SH-SY5Y (cell line): Measurements from ENCODE around the gene FAM217B.

Source experiments
- GATA2 ChIP-seq: IDR thresholded peaks from 2 replicates; pipeline ENCODE4 v1.6.1; 2011; ENCODE audit warnings: mild to moderate bottlenecking, low read depth, low read length
- GATA3 ChIP-seq: IDR thresholded peaks from 2 replicates; pipeline ENCODE4 v1.6.1; 2011; ENCODE audit warnings: low read depth, mild to moderate bottlenecking, low read length, moderate library complexity

Gene FAM217B

GRCh38 chr20:59940129-59940955, at the start of gene FAM217B, which contains the start of gene PPP1R3D:
Gene FAM217B (plus strand): TSS chr20:59940389. CDS start chr20:59943944, 3,555 bp downstream.
Gene PPP1R3D (minus strand): TSS chr20:59940305. CDS start chr20:59939931, 374 bp downstream.
- TF ChIP-seq GATA3, result no peak
- no peak for TF ChIP-seq GATA2

- TF ChIP-seq GATA3, result no peak
- no peak for TF ChIP-seq GATA2
Measured at GRCh38 chr20:59891581-59891980, 48.6 kb upstream of the FAM217B start.

- TF ChIP-seq GATA2 (no peak), GATA3 (no peak)
Measured at GRCh38 chr20:59895908-59896307, 44.3 kb upstream of the FAM217B start.

GRCh38 chr20:59902470-59902869, 37.7 kb upstream of the FAM217B start:
- no peak for TF ChIP-seq GATA3
- TF ChIP-seq GATA2, result no peak

- TF ChIP-seq GATA2 (no peak), GATA3 (no peak)
Measured at GRCh38 chr20:59903621-59904020, 36.6 kb upstream of the FAM217B start.

GRCh38 chr20:59908855-59909254, 31.3 kb upstream of the FAM217B start:
- no peak for TF ChIP-seq GATA2
- no peak for TF ChIP-seq GATA3

GRCh38 chr20:59911041-59911440, 29.1 kb upstream of the FAM217B start:
- no peak for TF ChIP-seq GATA3
- TF ChIP-seq GATA2, result no peak

- TF ChIP-seq GATA3 (no peak), GATA2 (no peak)
Measured at GRCh38 chr20:59912609-59913008, 27.6 kb upstream of the FAM217B start.

- TF ChIP-seq GATA2, result no peak
- TF ChIP-seq GATA3, result no peak
Measured at GRCh38 chr20:59920944-59921343, 19.2 kb upstream of the FAM217B start.

- TF ChIP-seq GATA2, result no peak
- TF ChIP-seq GATA3, result no peak
Measured at GRCh38 chr20:59923514-59923913, 16.7 kb upstream of the FAM217B start.

- TF ChIP-seq GATA3 (no peak), GATA2 (no peak)
Measured at GRCh38 chr20:59925359-59925758, 14.8 kb upstream of the FAM217B start.

GRCh38 chr20:59925899-59926298, 14.3 kb upstream of the FAM217B start:
- no peak for TF ChIP-seq GATA2

- TF ChIP-seq GATA3, result no peak
- TF ChIP-seq GATA2, result no peak
Measured at GRCh38 chr20:59931511-59932312, 8.5 kb upstream of the FAM217B start.

GRCh38 chr20:59932616-59933295, 7.4 kb upstream of the FAM217B start:
- TF ChIP-seq GATA3 (no peak), GATA2 (no peak)
